ENCODE results near the gene UBE2H.

Gene UBE2H

DNA sequence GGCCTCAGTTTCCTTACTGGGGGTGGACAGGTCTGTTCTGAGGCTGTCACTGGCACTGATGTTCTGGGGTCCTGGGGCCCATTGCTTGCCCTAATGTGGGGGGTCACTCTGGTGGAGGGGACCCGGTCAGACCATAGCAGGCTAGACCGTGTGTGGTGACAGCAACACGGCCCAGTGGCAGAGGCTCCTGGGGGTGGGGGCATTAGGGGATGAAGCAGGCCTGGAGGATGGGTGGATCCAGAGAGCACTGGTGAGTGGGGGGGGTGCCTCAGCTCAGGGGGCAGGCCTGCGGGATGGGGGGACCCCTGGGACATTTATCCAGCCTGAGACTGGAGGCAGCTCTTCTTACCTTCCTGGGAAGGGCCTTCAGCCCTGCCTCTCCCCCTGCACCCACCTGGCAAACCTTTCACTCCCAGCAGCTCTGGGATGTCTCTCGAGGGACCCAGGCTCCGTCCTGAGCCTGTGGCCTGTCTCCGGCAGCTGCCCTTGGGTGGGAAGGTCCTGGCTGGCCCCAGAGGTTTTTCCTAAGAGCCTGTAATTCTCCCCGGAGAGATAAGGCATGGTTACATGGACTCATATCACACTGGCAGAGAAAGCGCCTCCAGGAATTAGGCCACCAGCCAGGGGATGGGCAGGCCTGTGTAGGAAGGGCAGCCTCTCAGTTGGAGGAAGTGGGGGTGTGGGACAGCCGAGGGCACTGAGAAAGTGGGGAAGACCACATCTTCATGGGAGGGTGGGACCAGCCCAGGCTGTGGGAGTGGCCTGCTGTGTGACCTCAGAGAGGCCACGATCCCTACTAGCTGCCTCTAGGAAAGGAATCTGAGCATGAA, 147.7 kb downstream of the UBE2H start:
- no peaks in the 10 kb centered on the region for H3K27me3 ChIP-seq (ENCODE audit: insufficient read depth, low read depth, severe bottlenecking)
- H3K4me3 ChIP-seq (ENCODE audit: low read depth, low read length): no peak overlapping the region
- no peaks in the 10 kb centered on the region for H3K9me3 ChIP-seq (ENCODE audit: severe bottlenecking)
- TF ChIP-seq, protein P1, sequence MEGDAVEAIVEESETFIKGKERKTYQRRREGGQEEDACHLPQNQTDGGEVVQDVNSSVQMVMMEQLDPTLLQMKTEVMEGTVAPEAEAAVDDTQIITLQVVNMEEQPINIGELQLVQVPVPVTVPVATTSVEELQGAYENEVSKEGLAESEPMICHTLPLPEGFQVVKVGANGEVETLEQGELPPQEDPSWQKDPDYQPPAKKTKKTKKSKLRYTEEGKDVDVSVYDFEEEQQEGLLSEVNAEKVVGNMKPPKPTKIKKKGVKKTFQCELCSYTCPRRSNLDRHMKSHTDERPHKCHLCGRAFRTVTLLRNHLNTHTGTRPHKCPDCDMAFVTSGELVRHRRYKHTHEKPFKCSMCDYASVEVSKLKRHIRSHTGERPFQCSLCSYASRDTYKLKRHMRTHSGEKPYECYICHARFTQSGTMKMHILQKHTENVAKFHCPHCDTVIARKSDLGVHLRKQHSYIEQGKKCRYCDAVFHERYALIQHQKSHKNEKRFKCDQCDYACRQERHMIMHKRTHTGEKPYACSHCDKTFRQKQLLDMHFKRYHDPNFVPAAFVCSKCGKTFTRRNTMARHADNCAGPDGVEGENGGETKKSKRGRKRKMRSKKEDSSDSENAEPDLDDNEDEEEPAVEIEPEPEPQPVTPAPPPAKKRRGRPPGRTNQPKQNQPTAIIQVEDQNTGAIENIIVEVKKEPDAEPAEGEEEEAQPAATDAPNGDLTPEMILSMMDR (IDR thresholded peaks at IDR 0.05; ENCODE audit: low read depth, low read length): no peak
- no peak overlapping the region for H3K27ac ChIP-seq
- no peak for DNase-seq
- H3K36me3 ChIP-seq: no peaks in the 10 kb centered on the region

DNA sequence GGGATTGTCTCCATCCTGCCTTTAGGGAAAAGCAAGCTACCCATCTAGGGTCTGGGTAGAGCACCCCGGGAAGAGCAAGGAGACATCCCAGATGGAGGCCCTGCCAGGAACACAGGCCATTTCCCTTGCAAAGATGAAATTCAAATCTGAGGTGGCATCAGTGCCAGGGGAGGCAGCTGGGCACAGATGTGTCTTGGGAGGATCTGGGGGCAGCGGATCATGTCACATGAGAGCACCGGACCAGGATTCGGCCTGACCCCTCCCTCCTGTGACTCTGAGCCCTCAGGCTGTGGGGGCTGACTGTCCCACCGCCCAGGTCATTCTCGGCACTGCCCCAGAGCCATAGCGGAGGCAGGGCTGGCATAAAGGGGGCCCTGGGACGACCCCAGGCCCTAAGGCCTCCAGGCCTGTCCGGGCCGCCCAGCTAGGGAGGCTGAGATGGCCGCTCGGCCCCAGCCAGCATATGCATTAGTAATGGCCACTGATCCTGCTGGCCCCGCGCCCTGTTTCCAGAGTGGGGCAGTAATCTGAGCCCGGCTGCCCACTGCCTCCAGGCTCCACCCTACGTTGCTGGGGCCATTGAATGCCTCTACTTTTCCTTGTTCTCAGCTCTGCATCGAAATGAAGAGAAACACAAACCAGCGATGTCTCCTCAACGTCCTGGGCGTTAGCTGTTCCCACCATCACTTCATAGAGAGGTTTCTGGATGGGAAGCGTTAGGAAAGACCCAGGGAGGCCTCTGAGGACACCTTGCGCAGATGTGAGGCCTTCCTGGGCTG, 148.5 kb downstream of the UBE2H start:
- DNase-seq: no peak
- no peak overlapping the region for H3K4me3 ChIP-seq (ENCODE audit: low read depth, low read length)
- TF ChIP-seq, protein P1 (IDR thresholded peaks at IDR 0.05; ENCODE audit: low read depth, low read length): no peak

DNA sequence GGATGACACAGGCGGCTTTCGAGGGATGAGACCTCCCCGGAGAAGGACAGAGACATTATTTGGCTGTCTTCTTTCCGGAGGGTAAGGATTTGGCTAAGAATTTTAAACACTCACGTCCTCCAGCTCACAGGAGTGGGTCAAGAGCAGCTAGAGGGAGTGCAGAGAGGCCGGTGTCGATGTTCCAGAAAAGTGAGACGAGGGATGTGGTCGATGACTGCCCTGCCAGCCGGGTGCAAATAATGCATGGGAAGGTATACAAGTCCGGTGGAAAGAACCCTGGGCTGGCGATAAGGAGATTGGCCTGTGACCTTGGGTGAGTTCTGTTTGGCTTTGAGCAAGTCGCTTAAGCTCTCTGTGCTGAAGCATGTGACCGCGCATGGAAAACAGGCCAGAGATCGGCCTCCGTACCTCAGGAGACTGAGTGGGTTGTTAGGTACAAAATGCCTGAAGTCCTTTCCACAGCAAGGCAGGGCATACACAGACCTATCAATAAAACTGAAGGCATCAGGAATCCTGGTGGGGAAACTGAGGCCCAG, 149.1 kb downstream of the UBE2H start:
- Histone ChIP-seq H3K27me3 (ENCODE audit: insufficient read depth, low read depth, severe bottlenecking) (no peaks in the 10 kb centered on the region), H3K27ac (no peak overlapping the region), H3K4me3 (ENCODE audit: low read depth, low read length) (no peak overlapping the region), H3K36me3 (no peaks in the 10 kb centered on the region), H3K9me3 (ENCODE audit: severe bottlenecking) (no peaks in the 10 kb centered on the region)
- TF ChIP-seq, protein P1 (IDR thresholded peaks at IDR 0.05; ENCODE audit: low read depth, low read length): no peak
- no peak for DNase-seq

More for the DNA sequence above, 148.5 kb downstream of the UBE2H start:
- Histone ChIP-seq H3K27me3 (ENCODE audit: insufficient read depth, low read depth, severe bottlenecking) (no peaks in the 10 kb centered on the region), H3K9me3 (ENCODE audit: severe bottlenecking) (no peaks in the 10 kb centered on the region), H3K27ac (no peak overlapping the region), H3K36me3 (no peaks in the 10 kb centered on the region)

DNA sequence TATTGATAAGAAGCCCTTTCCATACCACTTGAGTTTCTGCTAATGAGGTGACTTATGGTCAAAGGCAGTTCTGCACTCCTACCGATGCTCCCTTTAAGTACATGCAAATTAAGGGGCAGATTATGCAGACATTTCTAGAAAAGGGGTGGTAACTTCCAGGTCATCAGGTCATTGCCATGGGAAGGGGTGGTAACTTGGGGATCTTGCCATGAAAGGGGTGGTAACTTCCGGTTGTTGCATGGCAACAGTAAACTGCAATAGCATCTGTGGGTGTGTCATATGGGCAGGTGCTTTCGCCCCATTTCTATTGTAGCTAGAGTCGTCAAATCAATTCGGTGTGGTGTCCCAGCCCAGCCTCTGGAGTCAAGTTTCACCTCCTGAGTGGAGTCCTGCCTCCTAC, 150.9 kb downstream of the UBE2H start:
- Histone ChIP-seq H3K4me3 (ENCODE audit: low read depth, low read length) (no peak overlapping the region), H3K36me3 (no peaks in the 10 kb centered on the region), H3K9me3 (ENCODE audit: severe bottlenecking) (no peaks in the 10 kb centered on the region), H3K27me3 (ENCODE audit: insufficient read depth, low read depth, severe bottlenecking) (no peaks in the 10 kb centered on the region), H3K27ac (no peak overlapping the region)
- TF ChIP-seq, protein P1 (IDR thresholded peaks at IDR 0.05; ENCODE audit: low read depth, low read length): no peak
- DNase-seq: no peak

DNA sequence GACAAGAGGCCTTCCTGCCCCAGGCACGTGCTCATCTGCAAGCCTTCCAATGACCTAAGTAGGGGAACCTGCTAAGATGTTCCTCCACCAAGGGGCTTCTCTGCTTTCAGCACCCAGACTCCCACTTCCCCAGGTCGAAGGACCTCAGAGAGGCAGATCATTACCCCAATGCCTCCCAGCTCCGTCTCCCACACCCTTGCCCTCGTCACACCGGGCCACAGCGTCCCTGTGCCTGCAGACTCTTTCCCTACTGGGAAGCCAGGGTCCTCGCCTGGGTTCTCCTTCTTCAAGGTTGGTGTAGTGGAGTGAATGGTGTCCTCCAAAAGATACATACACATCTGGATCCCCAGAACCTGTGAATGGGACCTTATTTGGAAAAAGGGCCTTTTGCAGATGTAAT, 151.9 kb downstream of the UBE2H start:
- TF ChIP-seq, protein P1 (IDR thresholded peaks at IDR 0.05; ENCODE audit: low read depth, low read length): no peak
- H3K27me3 ChIP-seq (ENCODE audit: insufficient read depth, low read depth, severe bottlenecking): no peaks in the 10 kb centered on the region
- H3K27ac ChIP-seq: no peak overlapping the region
- H3K4me3 ChIP-seq (ENCODE audit: low read depth, low read length): no peak overlapping the region
- no peak for DNase-seq
- no peaks in the 10 kb centered on the region for H3K9me3 ChIP-seq (ENCODE audit: severe bottlenecking)
- H3K36me3 ChIP-seq: no peaks in the 10 kb centered on the region

All from WERI-Rb-1 (cell line).